PC-9 (cell line): ENCODE data around the gene TACR2. TPM values are rescaled to one million over a fixed set of nuclear protein-coding genes. Genes with fewer than 3 reads are reported as not detected.

Source experiments
- BruUV-seq: library from RNA; stranded (reverse); fragments of 400-500 nt; replicated peaks from 2 replicates; lab custom pipeline; 2021; lab: Mats Ljungman, UMichigan
- CTCF ChIA-PET: fragments of 300-600 bp; sonication (Branson Sonifier 250); formaldehyde crosslinking; loops from one replicate; lab custom pipeline; 2022; ENCODE audit warnings: antibody characterized with exemption; lab: Charles Lee
- POLR2A ChIA-PET: fragments of 300-600 bp; sonication (Branson Sonifier 250); formaldehyde crosslinking; loops from one replicate; lab custom pipeline; 2022; ENCODE audit warnings: antibody characterized with exemption; ENCODE audit not compliant: unreplicated experiment; lab: Charles Lee
- DNase-seq, 2 experiments: peaks; one replicate each; pipeline versions ENCODE4 v3.0.0 to v3.0.0-alpha.2; 2015 to 2022; ENCODE audit warnings: mixed read lengths in 1 of 2
- H2AFZ ChIP-seq: fragments of 200-600 bp; sonication (generic); 2 replicates; pipeline ENCODE4 v1.8.1; 2017; ENCODE audit warnings: antibody characterized with exemption
- H3F3A ChIP-seq: fragments of 200-600 bp; sonication (generic); 2 replicates; pipeline ENCODE4 v1.8.1; 2017; ENCODE audit warnings: antibody characterized with exemption, mild to moderate bottlenecking, low read depth; ENCODE audit not compliant: insufficient read depth
- H3K27ac ChIP-seq: fragments of 200-600 bp; sonication (generic); 2 replicates; pipeline ENCODE4 v1.6.1; 2016; ENCODE audit warnings: mixed run types
- H3K27me3 ChIP-seq: fragments of 200-600 bp; sonication (generic); 2 replicates; pipeline ENCODE4 v1.6.1; 2016; ENCODE audit warnings: low read depth, mixed run types; ENCODE audit not compliant: insufficient read depth
- H3K36me3 ChIP-seq: fragments of 200-600 bp; sonication (generic); 2 replicates; pipeline ENCODE4 v1.6.1; 2016; ENCODE audit warnings: low read depth, mixed run types
- H3K4me1 ChIP-seq: fragments of 200-600 bp; sonication (generic); replicated peaks from 2 replicates; pipeline ENCODE4 v1.6.1; 2016; ENCODE audit warnings: mixed run types; ENCODE audit not compliant: insufficient read depth
- H3K4me2 ChIP-seq: fragments of 200-600 bp; sonication (generic); 2 replicates; pipeline ENCODE4 v1.6.1; 2017; ENCODE audit warnings: mixed run types
- H3K4me3 ChIP-seq: fragments of 200-600 bp; sonication (generic); 2 replicates; pipeline ENCODE4 v1.6.1; 2016; ENCODE audit warnings: mixed run types
- H3K79me2 ChIP-seq: fragments of 200-600 bp; sonication (generic); 2 replicates; pipeline ENCODE4 v1.6.1; 2017; ENCODE audit warnings: low read depth, mixed run types
- H3K9me2 ChIP-seq: fragments of 200-600 bp; sonication (generic); 2 replicates; pipeline ENCODE4 v1.8.1; 2017; ENCODE audit warnings: mild to moderate bottlenecking; ENCODE audit not compliant: insufficient read depth
- H3K9me3 ChIP-seq: fragments of 200-600 bp; sonication (generic); 2 replicates; pipeline ENCODE4 v1.8.1; 2016; ENCODE audit warnings: low read depth; ENCODE audit not compliant: insufficient read depth
- H4K20me1 ChIP-seq: fragments of 200-600 bp; sonication (generic); 2 replicates; pipeline ENCODE4 v1.8.1; 2017; ENCODE audit not compliant: insufficient read depth
- EZH2 ChIP-seq: fragments of 200-600 bp; sonication (generic); IDR thresholded peaks from 2 replicates; pipeline ENCODE4 v1.8.0; 2017; ENCODE audit warnings: antibody characterized with exemption, low read depth
- intact Hi-C: fragments of 100-400 bp; cut with micrococcal nuclease; formaldehyde crosslinking; loops from one replicate; pipeline ENCODE4 v1.10.0; 2022; ENCODE audit not compliant: unreplicated experiment
- total RNA-seq: library from RNA; stranded (reverse); gene quantifications from 2 replicates; pipeline ENCODE4 v1.2.3, GENCODE V29; 2021
- TF ChIP-seq, protein P1 (sequence below): fragments of 200-600 bp; sonication (generic); conservative IDR thresholded peaks from 2 replicates; pipeline ENCODE4 v1.6.1; 2017; ENCODE audit warnings: mixed run types, antibody characterized with exemption, mild to moderate bottlenecking, moderate library complexity

Gene TACR2
- total RNA-seq, 1 experiment from 2014 or later, result not detected

DNA sequence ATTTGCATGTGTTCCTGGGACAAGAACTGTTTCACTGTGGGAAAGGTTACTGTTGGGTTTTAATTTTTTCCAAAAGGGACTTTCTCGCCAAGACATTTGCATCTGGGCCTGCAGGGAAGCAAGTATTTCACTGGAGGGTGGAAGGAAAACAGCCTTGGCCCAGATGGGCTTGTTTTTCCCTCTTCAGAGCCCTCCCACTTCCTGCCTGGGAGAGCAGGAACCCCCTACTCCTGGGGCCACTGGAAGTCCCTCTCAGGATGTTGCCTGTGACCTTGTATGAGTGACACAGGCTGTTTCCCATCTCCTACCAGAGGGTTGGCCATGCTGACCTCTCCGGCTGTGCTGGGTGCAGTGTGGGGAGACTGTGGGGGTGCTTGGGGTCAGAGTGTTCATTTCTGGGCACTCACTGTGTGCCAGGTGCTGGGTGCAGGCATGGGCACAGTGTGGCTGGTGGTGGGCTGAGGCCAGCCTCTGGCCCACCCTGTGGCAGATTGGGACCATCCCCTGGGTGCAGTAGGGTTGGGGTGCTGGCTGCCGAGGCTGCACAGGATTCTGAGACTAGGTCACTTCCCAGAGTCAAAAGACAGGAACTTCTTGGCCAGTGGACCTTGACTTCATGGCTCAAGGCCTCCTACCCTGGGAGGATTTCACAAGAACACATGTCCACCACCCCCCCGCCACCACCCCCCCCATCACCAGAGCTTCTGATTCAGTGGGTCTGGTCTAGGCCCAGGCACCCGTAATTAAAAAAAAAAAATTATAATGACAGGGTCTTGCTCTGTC lies 44.7 kb upstream of the TACR2 start:
- H3K27ac ChIP-seq, result peak overlapping the region; percentile 95; the same call in 1 of the 2 replicates
- peaks cover 13% of the 10 kb centered on the region for H3K36me3 ChIP-seq
- intact Hi-C loops, result no loop called here
- peaks cover 84% of the 10 kb centered on the region for H3K4me1 ChIP-seq
- POLR2A ChIA-PET, result interaction anchor here (0.6 kb wide), 1 partner anchor 15 kb away, joined by 5 read pairs; no protein-coding TSS in a partner anchor
- no peak for DNase-seq
- TF ChIP-seq EZH2, result no peak
- TF ChIP-seq, protein P1, sequence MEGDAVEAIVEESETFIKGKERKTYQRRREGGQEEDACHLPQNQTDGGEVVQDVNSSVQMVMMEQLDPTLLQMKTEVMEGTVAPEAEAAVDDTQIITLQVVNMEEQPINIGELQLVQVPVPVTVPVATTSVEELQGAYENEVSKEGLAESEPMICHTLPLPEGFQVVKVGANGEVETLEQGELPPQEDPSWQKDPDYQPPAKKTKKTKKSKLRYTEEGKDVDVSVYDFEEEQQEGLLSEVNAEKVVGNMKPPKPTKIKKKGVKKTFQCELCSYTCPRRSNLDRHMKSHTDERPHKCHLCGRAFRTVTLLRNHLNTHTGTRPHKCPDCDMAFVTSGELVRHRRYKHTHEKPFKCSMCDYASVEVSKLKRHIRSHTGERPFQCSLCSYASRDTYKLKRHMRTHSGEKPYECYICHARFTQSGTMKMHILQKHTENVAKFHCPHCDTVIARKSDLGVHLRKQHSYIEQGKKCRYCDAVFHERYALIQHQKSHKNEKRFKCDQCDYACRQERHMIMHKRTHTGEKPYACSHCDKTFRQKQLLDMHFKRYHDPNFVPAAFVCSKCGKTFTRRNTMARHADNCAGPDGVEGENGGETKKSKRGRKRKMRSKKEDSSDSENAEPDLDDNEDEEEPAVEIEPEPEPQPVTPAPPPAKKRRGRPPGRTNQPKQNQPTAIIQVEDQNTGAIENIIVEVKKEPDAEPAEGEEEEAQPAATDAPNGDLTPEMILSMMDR, result no peak
- H4K20me1 ChIP-seq, result no peaks in the 10 kb centered on the region; the same call in 1 of the 2 replicates
- H3K27me3 ChIP-seq, result no peaks in the 10 kb centered on the region
- H3K4me3 ChIP-seq, result no peak overlapping the region
- no peaks in the 10 kb centered on the region for H3K9me3 ChIP-seq
- no peak overlapping the region for H3K4me2 ChIP-seq
- H3K79me2 ChIP-seq, result peaks cover 89% of the 10 kb centered on the region
- CTCF ChIA-PET, result no interaction called here
- H2AFZ ChIP-seq, result no peak overlapping the region
- no TSS peak for BruUV-seq
- H3K9me2 ChIP-seq, result no peaks in the 10 kb centered on the region
- peaks cover 51% of the 10 kb centered on the region for H3F3A ChIP-seq

GRCh38 chr10:69460576-69461242 lies 44.0 kb upstream of the TACR2 start:
- Histone ChIP-seq H3K36me3 (peaks cover 17% of the 10 kb centered on the region), H3K27me3 (no peaks in the 10 kb centered on the region), H3F3A (peaks cover 56% of the 10 kb centered on the region), H3K4me3 (no peak overlapping the region), H3K9me3 (no peaks in the 10 kb centered on the region), H3K27ac (peak overlapping the region; percentile 95), H2AFZ (no peak overlapping the region), H4K20me1 (no peaks in the 10 kb centered on the region; the same call in 1 of the 2 replicates), H3K4me1 (peaks cover 91% of the 10 kb centered on the region), H3K79me2 (peaks cover 89% of the 10 kb centered on the region), H3K4me2 (peak overlapping the region; percentile 75), H3K9me2 (no peaks in the 10 kb centered on the region)
- intact Hi-C loops, result no loop called here
- no TSS peak for BruUV-seq
- TF ChIP-seq EZH2, result no peak
- TF ChIP-seq, protein P1, result no peak
- ChIA-PET CTCF (interaction anchor here (1.0 kb wide), 1 partner anchor 52 kb away, joined by 3 read pairs; no protein-coding TSS in a partner anchor), POLR2A (interaction anchor here (0.6 kb wide), 1 partner anchor 773 kb away, joined by 4 read pairs; no protein-coding TSS in a partner anchor)
- DNase-seq, result no peak

DNA sequence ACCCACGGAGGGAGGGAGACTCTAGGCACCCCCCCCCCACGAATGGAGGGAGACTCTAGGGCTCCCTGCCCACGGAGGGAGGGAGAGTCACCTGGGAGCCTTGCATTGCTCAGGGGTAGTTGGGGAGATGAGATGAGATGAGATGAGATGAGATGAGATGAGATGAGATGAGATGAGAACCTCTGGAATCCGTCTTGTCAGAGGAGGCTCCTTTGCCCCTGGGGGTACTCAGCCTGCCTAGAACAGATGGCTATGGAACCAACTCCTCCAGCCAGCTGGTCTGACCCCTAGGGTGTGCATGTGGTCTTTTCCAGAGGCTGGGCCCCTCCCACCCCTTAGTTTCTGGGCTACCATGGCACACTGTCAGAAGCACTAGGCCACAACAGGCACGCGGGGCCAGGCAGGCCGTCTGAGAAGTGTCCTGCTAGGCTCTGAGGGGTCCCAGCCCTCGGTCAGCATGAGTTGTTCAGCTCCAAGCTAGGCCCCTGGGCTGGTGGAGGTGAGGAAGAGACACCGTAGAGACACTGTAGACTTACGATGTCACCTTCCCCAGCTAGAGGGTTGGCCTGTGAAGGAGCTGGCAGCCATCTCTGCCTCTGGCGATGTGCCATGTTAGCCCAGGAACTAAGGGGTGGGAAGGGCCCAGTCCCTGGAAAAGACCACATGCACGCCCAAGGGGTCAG lies 43.3 kb upstream of the TACR2 start:
- CTCF ChIA-PET, result interaction anchor here (0.7 to 1.0 kb wide), 3 partner anchors 13 to 179 kb away, joined by 3 to 7 read pairs (median 3); no protein-coding TSS in a partner anchor
- H3K79me2 ChIP-seq, result peaks cover 89% of the 10 kb centered on the region
- BruUV-seq, result no TSS peak

More for the DNA sequence above, 43.3 kb upstream of the TACR2 start:
- peaks cover 92% of the 10 kb centered on the region for H3K4me1 ChIP-seq
- H3K36me3 ChIP-seq, result peaks cover 23% of the 10 kb centered on the region
- H3K4me2 ChIP-seq, result peak overlapping the region; percentile 75
- no peaks in the 10 kb centered on the region for H3K27me3 ChIP-seq
- peaks cover 56% of the 10 kb centered on the region for H3F3A ChIP-seq
- H3K4me3 ChIP-seq, result no peak overlapping the region; the same call in 1 of the 2 replicates
- no peaks in the 10 kb centered on the region for H3K9me2 ChIP-seq
- peak overlapping the region; percentile 95 for H3K27ac ChIP-seq
- H2AFZ ChIP-seq, result no peak overlapping the region
- no peak for TF ChIP-seq EZH2
- TF ChIP-seq, protein P1, result no peak
- intact Hi-C loops, result loop anchor here (1.0 to 5.0 kb wide), 4 partner anchors 8 to 123 kb away; no protein-coding TSS in a partner anchor
- no peaks in the 10 kb centered on the region for H4K20me1 ChIP-seq
- POLR2A ChIA-PET, result interaction anchor here (0.6 to 0.7 kb wide), 4 partner anchors 10 to 774 kb away, joined by 3 to 12 read pairs (median 6); no protein-coding TSS in a partner anchor
- H3K9me3 ChIP-seq, result no peaks in the 10 kb centered on the region
- no peak for DNase-seq
